GM21360 (cell line): ENCODE measurements around the gene ICA1L.

Experiments
- ATAC-seq: cut with Tn5 transposase; IDR thresholded peaks from one replicate; pipeline ENCODE4 v1.9.1; 2021; ENCODE audit warnings: mild to moderate bottlenecking, moderate library complexity; ENCODE audit not compliant: unreplicated experiment

Gene ICA1L

GRCh38 chr2:202749477-202749876, 122.1 kb downstream of the ICA1L start:
- ATAC-seq: no peak

DNA sequence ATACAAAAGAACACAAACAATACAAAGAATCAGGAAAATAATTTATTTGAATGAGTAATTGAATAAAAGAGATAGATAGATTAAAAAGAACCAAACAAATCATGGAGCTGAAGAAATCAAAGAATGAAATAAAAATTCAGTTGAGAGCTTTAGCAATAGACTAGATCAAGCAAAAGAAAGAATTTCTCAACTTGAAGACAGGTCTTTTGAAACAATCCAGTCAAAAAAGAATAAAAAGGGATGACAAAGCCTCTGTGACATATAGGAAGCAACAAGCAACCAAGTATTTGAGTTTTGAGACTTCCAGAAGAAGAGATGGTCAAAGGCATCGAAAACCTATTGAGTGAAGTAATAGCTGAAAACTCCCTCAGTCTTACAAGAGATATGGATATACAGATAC, 128.0 kb downstream of the ICA1L start:
- ATAC-seq: no peak

DNA sequence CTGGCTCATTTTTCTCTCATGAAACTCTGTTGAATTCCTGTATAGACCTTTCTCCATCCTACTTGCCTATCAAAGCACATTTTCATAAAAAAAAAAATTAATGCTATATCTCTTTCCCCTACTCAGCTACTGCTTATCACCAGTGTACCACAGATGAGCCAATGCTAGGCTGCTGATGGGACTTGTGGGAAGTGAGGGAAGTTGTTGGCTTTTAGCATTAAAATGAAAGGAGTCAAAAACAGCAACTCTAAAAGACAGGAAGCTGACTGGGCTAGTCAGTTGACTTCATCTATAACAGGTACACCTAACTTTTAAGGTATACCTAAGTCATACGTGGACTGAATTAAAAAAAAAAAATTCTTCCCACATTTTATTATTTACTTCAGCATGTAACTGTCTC, 134.7 kb downstream of the ICA1L start:
- ATAC-seq: no peak

GRCh38 chr2:202726070-202726469, 145.5 kb downstream of the ICA1L start:
- no peak for ATAC-seq

- no peak for ATAC-seq
Observed at GRCh38 chr2:202723746-202724145, 147.8 kb downstream of the ICA1L start.
